CD4-positive, alpha-beta T cell treated with Interleukin-17A for 4 hours (primary cell): Measurements from ENCODE around the gene CFAP221.

Experiments
- DNase-seq: peaks from one replicate; pipeline ENCODE4 v3.0.0-alpha.2; 2020; ENCODE audit warnings: mixed read lengths

Gene CFAP221

GRCh38 chr2:119683074-119683712 is 138.9 kb downstream of the CFAP221 start:
- DNase-seq, result no peak

- no peak for DNase-seq
Observed at GRCh38 chr2:119683713-119684443, 139.6 kb downstream of the CFAP221 start.

GRCh38 chr2:119684518-119684917 is 140.3 kb downstream of the CFAP221 start:
- DNase-seq, result no peak

- DNase-seq, result no peak
Observed at GRCh38 chr2:119688616-119689015, 144.4 kb downstream of the CFAP221 start.

GRCh38 chr2:119689218-119689617 is 145.0 kb downstream of the CFAP221 start:
- DNase-seq, result no peak

GRCh38 chr2:119691189-119691588 is 146.9 kb downstream of the CFAP221 start:
- no peak for DNase-seq

- no peak for DNase-seq
Observed at GRCh38 chr2:119691651-119692245, 147.5 kb downstream of the CFAP221 start.

- no peak for DNase-seq
Observed at GRCh38 chr2:119692310-119692709, 148.1 kb downstream of the CFAP221 start.

GRCh38 chr2:119692954-119693353 is 148.7 kb downstream of the CFAP221 start:
- no peak for DNase-seq

- no peak for DNase-seq
Observed at GRCh38 chr2:119693567-119693966, 149.3 kb downstream of the CFAP221 start.

GRCh38 chr2:119693967-119694366 is 149.7 kb downstream of the CFAP221 start:
- DNase-seq, result no peak

- DNase-seq, result no peak
Observed at GRCh38 chr2:119694470-119694844, 150.2 kb downstream of the CFAP221 start.

- peak; percentile 61 for DNase-seq
Observed at GRCh38 chr2:119694845-119695521, 150.7 kb downstream of the CFAP221 start.

- DNase-seq, result no peak
Observed at GRCh38 chr2:119696005-119696404, 151.8 kb downstream of the CFAP221 start.

GRCh38 chr2:119696494-119697030 is 152.3 kb downstream of the CFAP221 start:
- no peak for DNase-seq

GRCh38 chr2:119697290-119698020 is 153.2 kb downstream of the CFAP221 start:
- DNase-seq, result peak; percentile 31

GRCh38 chr2:119698246-119698645 is 154.0 kb downstream of the CFAP221 start:
- no peak for DNase-seq

- DNase-seq, result no peak
Observed at GRCh38 chr2:119699016-119699606, 154.9 kb downstream of the CFAP221 start.

- no peak for DNase-seq
Observed at GRCh38 chr2:119700866-119701265, 156.6 kb downstream of the CFAP221 start.

GRCh38 chr2:119701352-119701751 is 157.1 kb downstream of the CFAP221 start:
- DNase-seq, result no peak

- DNase-seq, result no peak
Observed at GRCh38 chr2:119702203-119702917, 158.1 kb downstream of the CFAP221 start.
